HG03469 (cell line): ENCODE data around the gene NMRAL1.
A peak's percentile ranks its signal among the peaks of the same experiment; 100 is the strongest.

Source experiments
- ATAC-seq: cut with Tn5 transposase; IDR thresholded peaks from one replicate; pipeline ENCODE4 v1.9.1; 2021; ENCODE audit warnings: mild to moderate bottlenecking, moderate library complexity, moderate number of reproducible peaks; ENCODE audit not compliant: unreplicated experiment

NMRAL1 gene

DNA sequence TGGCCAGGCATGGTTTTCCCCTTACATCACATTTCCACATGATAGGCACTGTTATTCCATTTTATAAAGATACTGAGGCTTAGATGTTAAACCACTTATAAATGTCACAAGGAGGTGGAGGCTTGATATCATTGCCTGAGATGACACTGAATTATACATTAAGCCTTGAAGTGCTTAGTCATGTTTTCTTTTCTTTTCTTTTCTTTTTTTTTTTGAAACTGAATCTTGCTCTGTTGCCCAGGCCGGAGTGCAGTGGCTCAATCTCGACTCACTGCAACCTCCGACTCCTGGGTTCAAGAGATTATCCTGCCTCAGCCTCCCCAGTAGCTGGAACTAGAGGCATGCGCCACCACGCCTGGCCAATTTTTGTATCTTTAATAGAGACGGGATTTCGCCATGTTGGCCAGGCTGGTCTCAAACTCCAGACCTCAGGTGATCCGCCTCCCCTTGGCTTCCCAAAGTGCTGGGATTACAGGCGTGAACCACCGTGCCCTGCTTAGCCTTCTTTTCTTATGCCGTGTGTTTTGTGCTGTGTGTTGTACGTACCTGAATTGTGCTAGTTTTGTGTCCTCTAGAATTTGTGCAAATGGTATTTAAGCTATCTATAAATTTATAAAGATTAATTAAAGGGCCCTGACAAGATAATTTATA, 47.6 kb downstream of the NMRAL1 start:
- no peak for ATAC-seq

DNA sequence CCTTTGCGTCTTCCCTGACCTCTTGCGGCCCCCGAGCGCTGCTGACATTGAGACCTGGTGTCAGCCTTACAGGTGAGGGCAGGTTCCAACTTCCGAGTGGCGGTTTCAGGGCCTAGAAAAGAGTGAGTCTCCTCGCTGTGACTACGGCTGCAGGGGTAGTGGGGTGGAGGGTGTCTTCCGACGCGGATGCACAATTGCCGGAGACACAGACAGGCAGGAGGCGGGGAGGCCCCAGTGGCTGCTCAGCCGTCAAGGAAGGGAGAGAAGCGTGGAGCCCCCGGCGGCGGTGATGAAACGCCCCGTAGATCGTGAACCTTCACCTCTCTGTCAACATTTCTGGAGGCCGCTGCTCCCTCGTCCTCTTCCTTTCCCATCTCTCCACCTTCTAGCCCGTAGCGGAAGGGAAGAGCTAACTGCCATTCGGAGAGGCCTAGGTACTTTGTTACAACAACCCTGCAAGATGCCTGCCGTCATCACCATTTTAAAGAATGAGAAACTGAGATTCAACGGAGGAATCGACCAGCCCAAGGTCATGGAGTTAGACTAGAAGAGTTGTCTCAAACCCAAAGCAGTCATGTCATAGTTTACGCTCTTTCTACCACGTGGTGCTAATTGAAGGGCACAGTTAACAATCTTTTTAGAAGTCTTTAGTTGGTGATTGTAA, 48.3 kb downstream of the NMRAL1 start:
- no peak for ATAC-seq

DNA sequence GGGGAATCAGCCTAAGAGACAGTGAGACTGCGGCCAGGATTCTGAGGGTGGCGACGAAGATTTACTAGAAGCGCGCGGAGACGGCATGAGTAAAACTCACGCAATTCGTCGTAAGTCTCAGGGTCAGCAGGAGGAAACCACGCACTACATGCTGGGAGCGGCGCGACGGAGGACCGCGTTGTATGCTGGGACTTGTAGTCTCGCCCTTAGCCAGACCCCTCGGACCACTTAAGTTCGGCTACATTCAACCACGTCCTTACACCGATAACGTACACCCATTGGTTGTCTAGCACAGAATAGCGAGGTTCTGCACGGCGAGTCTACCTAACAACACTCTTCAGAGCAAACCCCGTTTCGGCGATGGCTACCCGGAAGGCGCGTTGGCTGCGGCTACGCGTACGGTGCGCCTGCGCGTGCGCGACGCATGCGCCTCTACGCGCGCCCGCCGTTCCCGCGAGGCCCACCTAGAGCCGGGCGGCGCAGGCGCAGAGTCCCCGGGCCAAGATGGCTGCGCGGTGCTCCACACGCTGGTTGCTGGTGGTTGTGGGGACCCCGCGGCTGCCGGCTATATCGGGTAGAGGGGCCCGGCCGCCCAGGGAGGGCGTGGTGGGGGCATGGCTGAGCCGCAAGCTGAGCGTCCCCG, 48.9 kb downstream of the NMRAL1 start, which contains the start of gene DNAJA3:
DNAJA3 (plus strand) TSS at position 491 of the 643 bp plus-strand sequence; CDS start at position 505, 14 bp downstream.
- ATAC-seq, result peak; percentile 62

DNA sequence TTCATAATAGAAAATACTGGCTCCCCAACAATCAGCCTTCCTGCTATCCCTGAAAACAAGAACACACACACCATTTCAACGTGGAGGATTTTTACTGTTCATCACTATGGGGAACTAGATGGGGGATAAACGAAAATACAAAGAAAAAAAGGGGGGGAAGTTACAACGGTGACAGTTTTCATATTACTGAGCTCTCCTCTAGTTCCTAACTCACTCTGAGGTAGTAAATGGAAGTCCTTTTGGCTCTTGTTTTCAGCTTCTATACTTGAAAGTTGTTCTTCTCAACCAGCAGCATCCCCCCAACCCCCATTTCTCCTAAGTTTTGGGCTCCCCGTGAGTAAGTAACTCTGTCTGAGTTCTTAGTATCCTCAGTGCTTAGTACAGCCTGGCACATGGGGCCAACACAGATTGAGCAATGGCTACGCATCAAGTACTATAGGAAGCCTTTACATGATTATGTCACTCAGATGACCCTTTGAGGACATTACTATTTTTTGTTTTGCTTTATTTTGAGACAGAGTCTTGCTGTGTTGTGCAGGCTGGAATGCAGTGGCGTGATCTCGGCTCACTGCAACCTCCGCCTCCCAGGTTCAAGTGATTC, 53.8 kb downstream of the NMRAL1 start:
- no peak for ATAC-seq

DNA sequence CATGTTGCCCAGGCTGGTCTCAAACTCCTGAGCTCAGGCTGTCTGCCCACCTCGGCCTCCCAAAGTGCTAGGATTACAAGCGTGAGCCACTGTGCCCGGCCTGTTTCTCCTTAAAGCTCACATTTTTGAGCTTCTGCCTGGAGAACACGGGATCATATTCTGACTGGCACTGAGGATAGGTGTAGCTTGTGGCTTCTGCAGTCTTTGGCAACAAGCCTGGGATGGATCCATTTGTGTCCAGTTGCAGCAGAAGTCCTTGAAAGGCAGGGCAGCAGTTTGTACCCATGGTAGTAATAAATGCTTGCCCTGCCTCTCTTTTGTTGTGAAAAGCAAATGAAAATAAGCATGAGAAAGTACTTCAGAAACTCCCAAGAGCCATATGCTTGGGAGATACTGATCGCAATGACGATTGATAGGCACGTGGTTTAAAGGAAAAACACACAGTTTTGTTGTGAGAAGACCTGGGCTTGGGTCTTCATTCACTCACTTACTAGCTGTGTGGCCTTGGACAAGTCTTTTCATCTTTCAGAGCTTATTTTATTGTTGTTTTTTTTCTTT, 54.9 kb downstream of the NMRAL1 start:
- ATAC-seq, result no peak

DNA sequence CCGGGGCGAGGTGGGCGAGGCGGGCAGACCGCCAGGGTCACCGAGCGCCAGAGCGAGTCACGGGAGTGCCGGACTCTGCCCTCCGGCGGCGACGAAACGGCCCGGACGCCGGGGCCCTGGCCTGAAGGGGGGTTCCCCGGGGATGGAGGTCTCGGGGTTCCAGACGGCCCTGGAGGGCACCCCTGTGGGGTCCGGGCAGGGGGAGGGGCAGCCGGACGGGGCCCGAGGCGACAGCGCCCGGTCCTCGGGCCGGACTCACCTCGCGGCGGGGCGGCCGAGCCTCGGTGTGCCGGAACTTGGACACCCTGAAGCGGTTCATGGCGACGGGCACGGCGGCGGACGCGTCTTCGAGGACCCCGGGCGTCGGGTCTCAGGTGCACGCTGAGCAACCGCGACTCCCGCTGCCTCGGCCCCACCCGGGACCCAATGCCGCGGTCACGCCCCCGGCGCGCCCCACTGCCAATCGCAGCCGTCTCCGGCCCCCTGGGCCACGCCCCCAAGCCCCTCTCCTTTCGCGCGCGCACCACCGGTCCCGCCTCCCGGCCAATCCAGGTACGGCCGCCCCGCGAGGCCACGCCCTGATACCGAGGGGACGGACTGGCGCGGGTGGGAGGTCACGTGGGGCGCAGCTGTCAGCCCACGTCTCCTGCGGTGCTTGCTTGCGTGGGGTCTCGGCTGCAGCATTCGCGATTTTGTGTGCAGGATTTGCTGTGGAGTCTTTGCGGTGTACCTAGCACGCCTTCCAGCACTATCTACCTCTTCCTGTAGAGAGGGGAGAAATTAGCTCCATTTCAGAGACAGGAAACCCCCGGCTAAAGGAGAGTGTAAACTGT, 58.0 kb downstream of the NMRAL1 start, which contains the start of gene CORO7:
CORO7 (minus strand) TSS at position 397 of the 833 bp plus-strand sequence; CDS start at position 319, 78 bp downstream.
- ATAC-seq, result peak; percentile 32

DNA sequence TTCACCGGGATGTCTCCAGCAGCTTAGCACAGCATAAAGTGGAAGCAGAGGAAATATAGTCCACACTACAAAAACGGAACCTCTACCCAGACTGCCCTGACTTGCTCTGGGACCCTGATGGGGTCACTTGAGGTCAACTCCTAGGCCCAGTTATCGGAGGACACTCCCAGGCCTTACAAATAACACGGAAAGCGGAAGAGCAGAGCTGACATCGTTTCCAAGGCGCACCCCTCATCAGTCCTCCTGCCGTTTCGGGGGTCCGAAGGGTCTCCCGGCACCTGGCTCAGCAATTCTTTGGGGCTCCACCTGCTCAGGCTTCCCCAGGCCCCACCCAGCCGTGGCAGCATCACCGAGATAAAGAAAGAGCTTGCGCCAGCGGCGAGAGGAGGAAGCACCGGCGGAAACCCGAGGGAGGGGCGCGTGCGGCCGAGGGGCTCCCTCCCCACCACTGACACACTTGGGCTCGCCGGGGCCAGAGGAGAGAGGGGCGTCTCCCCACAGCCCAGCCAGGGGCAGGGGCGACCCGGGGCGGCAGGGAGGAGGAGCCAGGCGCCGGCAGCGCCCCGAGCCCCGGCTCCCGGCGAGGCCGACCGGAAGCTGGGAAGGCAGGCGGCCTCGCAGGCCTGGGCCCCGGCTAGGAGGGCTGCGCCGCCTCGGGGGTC, 58.8 kb downstream of the NMRAL1 start:
- no peak for ATAC-seq

DNA sequence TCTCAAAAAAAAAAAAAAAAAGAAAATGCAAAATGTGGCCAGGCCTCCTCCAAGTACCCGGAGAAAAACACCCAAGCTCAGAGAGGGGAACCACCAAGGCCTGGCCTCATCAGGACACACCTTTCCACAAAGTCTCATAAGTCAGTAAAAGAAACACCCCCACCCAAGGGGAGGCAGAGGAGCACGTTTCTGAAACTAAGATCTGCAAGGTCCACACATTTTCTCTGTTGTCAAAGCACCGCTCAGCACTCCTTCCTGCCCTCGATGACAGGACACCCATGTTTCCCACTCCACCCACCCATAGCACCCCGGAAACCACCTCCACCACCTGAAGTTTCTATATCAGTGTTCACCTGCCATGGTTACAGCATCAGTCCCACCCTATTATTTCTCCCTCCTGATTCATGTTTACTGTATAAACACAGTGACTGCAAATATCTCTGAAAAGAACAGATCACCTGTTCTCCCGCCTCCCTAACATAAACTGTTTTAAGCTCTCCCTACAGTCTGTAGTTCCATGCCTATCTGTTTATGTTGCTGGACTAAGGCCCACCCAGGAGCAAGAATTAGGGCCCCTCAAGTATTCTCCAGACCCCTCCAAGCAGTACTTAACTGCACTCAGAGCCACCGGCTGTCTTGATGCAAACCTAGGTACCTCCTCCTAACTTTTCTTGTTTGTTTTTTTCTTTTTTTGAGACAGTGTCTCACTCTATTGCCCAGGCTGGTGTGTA, 60.1 kb downstream of the NMRAL1 start:
- ATAC-seq, result peak; percentile 46

DNA sequence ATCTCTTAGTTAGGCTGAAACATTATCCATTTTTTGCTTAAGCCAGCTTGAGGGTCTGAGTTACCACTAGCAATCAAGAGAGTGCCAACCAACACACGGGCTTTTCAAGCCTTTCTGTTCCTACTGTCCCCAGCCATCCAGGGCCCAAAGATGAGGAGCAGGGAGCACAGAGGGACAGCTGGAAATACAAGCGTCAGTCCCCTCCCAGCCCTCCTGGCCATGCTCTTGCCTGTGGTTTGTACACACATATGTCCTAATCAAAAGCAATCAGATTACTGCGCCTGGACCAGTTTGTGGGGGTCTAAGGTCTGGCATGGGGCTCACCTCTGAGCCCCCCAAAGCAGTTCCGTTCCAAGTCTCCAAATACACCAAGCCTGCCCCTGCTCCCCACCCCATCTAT, 61.6 kb downstream of the NMRAL1 start:
- no peak for ATAC-seq

DNA sequence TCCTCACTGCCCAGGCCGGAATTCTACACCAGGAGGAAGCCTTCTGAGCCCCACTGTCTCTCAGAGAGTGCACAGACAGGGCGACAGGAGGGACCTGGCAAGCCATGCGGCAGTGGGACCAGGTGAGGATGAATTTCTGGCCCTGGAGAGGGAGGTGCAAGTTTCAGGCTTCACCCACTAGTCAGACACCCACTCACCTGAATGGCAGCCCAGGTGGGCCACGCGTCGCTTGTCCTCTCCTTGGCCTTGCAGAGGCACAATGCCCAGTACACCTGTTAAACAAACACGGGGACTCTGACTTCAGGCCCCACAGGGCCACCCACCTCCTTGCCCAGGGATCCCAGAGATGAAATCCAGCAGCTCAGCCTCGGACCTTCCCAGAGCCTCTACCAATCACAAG, 62.3 kb downstream of the NMRAL1 start:
- ATAC-seq, result no peak
